Stimulated activated CD8-positive, alpha-beta memory T cell treated with anti-CD3 and anti-CD28 coated beads, Interleukin-15, amount 100 ng/mL, for 4 hours (primary cell): Measurements from ENCODE around the gene DAD1.
"Not testable (repeated sequence)": the region's sequence is repeated elsewhere in the genome, so short reads cannot be mapped to it uniquely, and the experiment has no call there.

Experiments used
- DNase-seq, 2 donors: peaks; one replicate each; pipeline ENCODE4 v3.0.0-alpha.2; 2020; ENCODE audit warnings: low read depth in 2 of 2

Gene DAD1

GRCh38 chr14:22598896-22599244, 9.8 kb upstream of the DAD1 start:
- DNase-seq: no peak

GRCh38 chr14:22598099-22598895, 9.3 kb upstream of the DAD1 start, which contains the start of gene ABHD4:
ABHD4 (plus strand) TSS chr14:22598300; CDS start chr14:22598307, 7 bp downstream.
- DNase-seq: peak; percentile 12 to 18

- DNase-seq: no peak
Measured at GRCh38 chr14:22597771-22598098, 8.7 kb upstream of the DAD1 start.

DNA sequence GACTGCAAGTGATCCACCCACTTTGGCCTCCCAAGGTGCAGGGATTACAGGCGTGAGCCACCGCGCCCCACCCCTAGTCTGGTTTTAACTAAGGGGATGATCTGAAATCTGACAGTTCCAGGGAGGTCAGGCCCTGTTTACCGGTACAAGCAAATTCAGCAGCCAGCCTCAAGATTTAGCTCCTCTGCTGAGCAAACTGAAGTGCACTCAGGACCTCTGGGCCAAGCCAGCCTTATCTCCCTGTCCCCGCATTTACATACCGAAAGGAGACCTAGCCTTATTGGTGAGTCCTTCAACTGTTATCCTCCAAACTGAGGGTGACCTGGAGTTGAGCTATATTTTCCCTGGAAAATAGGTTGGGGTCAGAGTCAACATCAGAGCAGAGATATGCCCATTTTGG, 8.2 kb upstream of the DAD1 start:
- no peak for DNase-seq

- no peak for DNase-seq
Measured at GRCh38 chr14:22596354-22596879, 7.4 kb upstream of the DAD1 start.

- no peak for DNase-seq
Measured at GRCh38 chr14:22594156-22594716, 5.2 kb upstream of the DAD1 start.

GRCh38 chr14:22593601-22594000, 4.6 kb upstream of the DAD1 start:
- no peak for DNase-seq

DNA sequence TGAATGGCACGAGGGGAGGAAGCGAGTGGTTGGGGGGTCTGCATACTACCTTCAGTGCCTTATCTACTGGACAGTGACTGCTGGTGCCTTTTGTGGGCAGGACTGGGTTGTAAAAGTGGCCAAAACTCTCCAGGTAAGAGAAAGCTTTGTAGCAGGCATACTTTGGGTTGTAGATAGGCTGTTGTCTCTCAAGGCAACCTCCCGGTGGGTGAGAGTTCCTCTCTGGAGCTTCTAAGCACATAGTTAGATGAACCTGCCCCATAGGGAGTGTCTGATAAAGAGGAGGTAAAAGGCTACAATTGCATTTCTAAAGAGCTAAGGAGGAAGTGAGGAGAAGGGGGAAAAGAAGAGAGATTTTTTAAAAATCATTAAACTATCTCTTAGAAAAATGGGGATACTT, 4.2 kb upstream of the DAD1 start:
- DNase-seq: no peak

- DNase-seq: no peak
Measured at GRCh38 chr14:22588526-22589095, 413 bp downstream of the DAD1 start.

- DNase-seq: not testable (repeated sequence)
Measured at GRCh38 chr14:22587677-22588422, 1.2 kb downstream of the DAD1 start.

GRCh38 chr14:22587247-22587646, 1.8 kb downstream of the DAD1 start:
- no peak for DNase-seq

GRCh38 chr14:22583994-22584393, 5.0 kb downstream of the DAD1 start:
- no peak for DNase-seq

- DNase-seq: no peak
Measured at GRCh38 chr14:22580625-22581024, 8.4 kb downstream of the DAD1 start.

DNA sequence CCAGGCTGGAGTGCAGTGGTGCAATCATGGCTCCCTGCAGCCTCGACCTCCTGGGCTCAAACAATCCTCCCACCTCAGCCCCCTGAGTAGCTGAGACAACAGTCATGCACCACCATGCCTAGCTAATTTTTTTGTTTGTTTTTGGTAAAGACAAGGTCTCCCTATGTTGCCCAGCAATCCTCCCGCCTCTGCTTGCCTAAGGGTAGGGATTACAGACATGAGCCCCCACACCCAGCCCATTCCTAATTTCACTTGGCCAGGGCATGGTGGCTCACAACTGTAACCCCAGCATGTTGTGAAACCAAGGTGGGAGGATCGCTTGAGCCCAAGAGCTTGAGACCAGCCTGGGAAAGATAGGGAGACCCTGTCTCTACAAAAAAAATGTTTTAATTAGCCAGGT, 9.1 kb downstream of the DAD1 start:
- DNase-seq: no peak

- no peak for DNase-seq
Measured at GRCh38 chr14:22579236-22579635, 9.8 kb downstream of the DAD1 start.

DNA sequence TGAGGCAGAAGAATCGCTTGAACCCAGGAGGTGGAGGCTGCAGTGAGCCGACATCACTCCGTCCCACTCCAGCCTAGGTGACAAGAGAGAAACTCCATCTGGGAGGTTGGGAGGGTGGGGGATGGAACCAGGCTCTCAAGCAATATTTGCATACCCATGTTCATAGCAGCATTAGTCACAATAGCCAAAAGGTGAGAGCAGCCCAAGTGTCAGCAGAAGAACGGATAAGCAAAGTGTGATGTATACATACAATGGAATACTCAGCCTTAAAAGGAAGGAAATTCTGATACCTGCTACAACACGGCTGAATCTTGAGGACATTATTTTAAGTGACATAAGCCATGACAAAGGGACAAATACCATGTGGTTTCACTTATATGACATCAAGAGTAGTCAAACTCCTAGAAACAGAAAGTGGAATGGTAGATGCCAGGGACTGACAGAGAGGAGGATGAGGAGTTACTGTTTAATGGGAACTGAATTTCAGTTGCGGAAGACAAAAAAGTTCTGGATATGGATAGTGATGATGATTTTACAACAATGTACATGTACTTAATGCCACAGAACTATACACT, 11.6 kb downstream of the DAD1 start:
- DNase-seq: no peak

GRCh38 chr14:22573804-22574203, 15.2 kb downstream of the DAD1 start:
- no peak for DNase-seq

DNA sequence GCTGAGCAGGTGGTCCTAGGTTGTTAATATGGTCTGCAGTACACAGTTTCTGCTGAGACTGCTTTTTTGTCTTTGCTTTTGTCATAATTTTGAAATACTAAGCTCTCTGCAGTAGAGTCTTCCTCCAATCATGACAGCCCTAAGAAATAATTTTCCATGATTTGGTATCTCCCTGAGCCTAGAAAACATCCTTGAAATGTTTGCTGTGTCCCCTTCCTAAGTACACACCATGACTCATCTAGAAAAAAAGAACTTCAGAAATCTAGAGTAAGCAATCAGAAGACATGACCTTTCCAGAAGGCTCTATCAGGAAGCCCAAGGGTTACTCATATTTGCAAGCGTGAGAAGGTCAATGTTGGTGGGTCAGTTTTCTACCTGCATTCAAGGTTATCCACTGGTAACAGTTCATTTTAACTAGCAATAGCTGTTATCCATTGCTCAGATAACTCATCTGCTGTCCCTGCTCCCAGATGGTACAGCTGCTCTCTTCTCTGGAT, 16.4 kb downstream of the DAD1 start:
- no peak for DNase-seq

DNA sequence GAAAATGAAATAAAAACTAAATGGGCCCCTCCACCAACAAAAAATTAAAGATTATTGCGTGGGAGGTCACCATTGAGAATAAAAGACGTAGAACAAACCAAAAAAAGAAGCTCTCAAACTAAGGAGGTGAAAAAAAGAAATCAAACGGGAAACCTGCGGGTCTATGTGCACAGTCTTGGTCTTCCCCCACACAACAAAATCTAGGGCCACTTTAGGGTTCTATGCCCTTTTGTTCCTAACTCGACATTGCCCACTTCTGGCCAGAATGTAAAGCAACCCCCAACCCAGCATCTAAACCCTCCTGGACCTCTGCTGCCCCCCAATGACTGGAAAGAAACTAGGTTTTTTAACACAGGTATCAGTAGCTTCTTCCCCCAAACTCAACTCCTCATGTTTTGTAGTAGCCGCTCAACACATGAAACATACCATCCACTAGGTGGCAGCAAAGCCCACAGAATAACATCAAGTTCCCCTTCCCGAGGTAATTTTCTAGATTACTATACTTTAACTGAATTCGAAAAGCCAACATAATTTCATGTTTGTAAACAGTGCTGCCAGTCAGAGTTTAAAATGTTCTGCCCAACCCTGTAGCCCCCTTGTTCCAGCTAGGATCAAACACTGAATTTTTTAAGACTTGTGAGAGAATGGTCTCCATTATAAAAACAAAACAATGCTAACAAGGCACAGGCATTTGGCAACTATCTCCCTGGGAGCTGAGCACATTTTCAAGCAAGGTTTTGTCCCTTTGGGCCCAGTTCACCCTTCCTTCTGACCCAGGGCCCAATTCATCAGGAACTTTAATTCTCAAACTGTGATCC, 18.7 kb downstream of the DAD1 start:
- peak in 1 of 2 donors; percentile 79 for DNase-seq

- no peak for DNase-seq
Measured at GRCh38 chr14:22569737-22570131, 19.3 kb downstream of the DAD1 start.

- DNase-seq: no peak
Measured at GRCh38 chr14:22569106-22569736, 19.8 kb downstream of the DAD1 start.
